Prostate gland (tissue), 2 donors: ENCODE results near the gene DHRS4L2.
"Not testable (repeated sequence)": the region's sequence is repeated elsewhere in the genome, so short reads cannot be mapped to it uniquely, and the experiment has no call there.

Experiments
- POLR2A ChIP-seq: fragments of 450-650 bp; IDR thresholded peaks from one replicate; pipeline ENCODE4 v1.6.1; 2016; ENCODE audit warnings: antibody characterized with exemption, mild to moderate bottlenecking
- TF ChIP-seq, protein P1 (sequence below), 4 experiments: fragments of 200-600 bp in 2 of 4; fragments of 450-650 bp in 2 of 4; sonication (generic) in 2 of 4; IDR thresholded peaks; 1 replicate in 3 of 4; 2 replicates in 1 of 4; pipeline ENCODE4 v1.5.1; 2016 to 2019; ENCODE audit warnings: antibody characterized with exemption in 4 of 4, mild to moderate bottlenecking in 2 of 4, moderate library complexity in 2 of 4

DNA sequence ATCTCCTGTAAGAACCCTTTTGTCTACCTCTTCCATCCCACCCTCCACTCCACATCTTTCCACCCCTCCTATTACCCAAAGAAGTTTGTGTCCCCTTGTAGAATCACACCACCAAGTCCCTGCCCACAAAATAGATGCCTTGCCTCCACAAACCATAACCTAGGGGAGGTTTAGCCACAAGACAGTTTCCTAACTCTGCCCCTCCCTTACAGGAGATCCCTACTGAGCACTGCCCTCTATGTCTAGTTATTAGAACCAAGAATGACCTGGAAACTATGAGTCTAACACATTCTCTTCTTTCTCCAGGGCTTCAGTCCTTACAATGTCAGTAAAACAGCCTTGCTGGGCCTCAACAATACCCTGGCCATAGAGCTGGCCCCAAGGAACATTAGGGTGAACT is 12.3 kb downstream of the DHRS4L2 start:
- TF ChIP-seq POLR2A: not testable (repeated sequence)
- TF ChIP-seq, protein P1, sequence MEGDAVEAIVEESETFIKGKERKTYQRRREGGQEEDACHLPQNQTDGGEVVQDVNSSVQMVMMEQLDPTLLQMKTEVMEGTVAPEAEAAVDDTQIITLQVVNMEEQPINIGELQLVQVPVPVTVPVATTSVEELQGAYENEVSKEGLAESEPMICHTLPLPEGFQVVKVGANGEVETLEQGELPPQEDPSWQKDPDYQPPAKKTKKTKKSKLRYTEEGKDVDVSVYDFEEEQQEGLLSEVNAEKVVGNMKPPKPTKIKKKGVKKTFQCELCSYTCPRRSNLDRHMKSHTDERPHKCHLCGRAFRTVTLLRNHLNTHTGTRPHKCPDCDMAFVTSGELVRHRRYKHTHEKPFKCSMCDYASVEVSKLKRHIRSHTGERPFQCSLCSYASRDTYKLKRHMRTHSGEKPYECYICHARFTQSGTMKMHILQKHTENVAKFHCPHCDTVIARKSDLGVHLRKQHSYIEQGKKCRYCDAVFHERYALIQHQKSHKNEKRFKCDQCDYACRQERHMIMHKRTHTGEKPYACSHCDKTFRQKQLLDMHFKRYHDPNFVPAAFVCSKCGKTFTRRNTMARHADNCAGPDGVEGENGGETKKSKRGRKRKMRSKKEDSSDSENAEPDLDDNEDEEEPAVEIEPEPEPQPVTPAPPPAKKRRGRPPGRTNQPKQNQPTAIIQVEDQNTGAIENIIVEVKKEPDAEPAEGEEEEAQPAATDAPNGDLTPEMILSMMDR (IDR thresholded peaks at IDR 0.05): not testable (repeated sequence)
